CD14-positive monocyte (primary cell): ENCODE measurements around the gene AQP4. TPM values are rescaled to one million over a fixed set of nuclear protein-coding genes. Genes with fewer than 3 reads are reported as not detected.

ENCODE experiments used
- DNase-seq, 3 donors: peaks; one replicate each; pipeline ENCODE4 v3.0.0-alpha.2; 2011 to 2022
- H2AFZ ChIP-seq: 2 replicates; pipeline ENCODE4 v1.6.0; 2012; ENCODE audit warnings: mild to moderate bottlenecking, low read depth, low read length, inconsistent platforms; ENCODE audit not compliant: insufficient read depth, poor library complexity, severe bottlenecking
- H3K27ac ChIP-seq, 2 donors: 1 replicate in 1 of 2; 2 replicates in 1 of 2; pipeline ENCODE4 v1.5.1; 2012 to 2013; ENCODE audit warnings: low read length in 2 of 2, control low read depth in 1 of 2, inconsistent platforms in 1 of 2, low read depth in 1 of 2, mild to moderate bottlenecking in 1 of 2
- H3K27me3 ChIP-seq, 2 donors: one replicate each; pipeline versions ENCODE4 v1.6.0 to v1.6.1; 2011 to 2013; ENCODE audit warnings: low read length in 2 of 2; ENCODE audit not compliant: control insufficient read depth in 2 of 2, insufficient read depth in 2 of 2
- H3K36me3 ChIP-seq, 2 donors: replicated peaks in 1 of 2; 1 replicate in 1 of 2; 2 replicates in 1 of 2; pipeline versions ENCODE4 v1.5.1 to v1.6.1; 2012 to 2013; ENCODE audit warnings: low read length in 2 of 2, control low read depth in 1 of 2, inconsistent platforms in 1 of 2, mild to moderate bottlenecking in 1 of 2; ENCODE audit not compliant: insufficient read depth in 2 of 2, control insufficient read depth in 1 of 2
- H3K4me1 ChIP-seq, 2 donors: 1 replicate in 1 of 2; 2 replicates in 1 of 2; pipeline versions ENCODE4 v1.5.1 to v1.6.1; 2012 to 2013; ENCODE audit warnings: low read length in 2 of 2, control low read depth in 1 of 2, inconsistent platforms in 1 of 2, mild to moderate bottlenecking in 1 of 2, moderate library complexity in 1 of 2; ENCODE audit not compliant: insufficient read depth in 2 of 2, control insufficient read depth in 1 of 2
- H3K4me2 ChIP-seq: replicated peaks from 2 replicates; pipeline ENCODE3; 2012; ENCODE audit warnings: low read length, moderate library complexity, mild to moderate bottlenecking; ENCODE audit not compliant: poor library complexity, severe bottlenecking; ENCODE audit errors: extremely low read depth
- H3K4me3 ChIP-seq, 3 experiments: fragments of 200-600 bp in 1 of 3; sonication (generic) in 1 of 3; replicated peaks in 1 of 3; 1 replicate in 2 of 3; 2 replicates in 1 of 3; pipeline ENCODE4 v1.5.1; 2011 to 2013; ENCODE audit warnings: low read length in 3 of 3, mild to moderate bottlenecking in 3 of 3, control low read depth in 2 of 3, low read depth in 2 of 3, inconsistent platforms in 1 of 3, moderate library complexity in 1 of 3
- H3K79me2 ChIP-seq: 2 replicates; pipeline ENCODE4 v1.6.0; 2012; ENCODE audit warnings: mild to moderate bottlenecking, control low read depth, inconsistent platforms, low read length, moderate library complexity; ENCODE audit not compliant: insufficient read depth
- H3K9ac ChIP-seq: 2 replicates; pipeline ENCODE4 v1.6.0; 2017; ENCODE audit warnings: low read length, mild to moderate bottlenecking; ENCODE audit not compliant: insufficient read depth, poor library complexity, severe bottlenecking
- H3K9me3 ChIP-seq, 2 donors: replicated peaks in 1 of 2; 1 replicate in 1 of 2; 2 replicates in 1 of 2; pipeline versions ENCODE4 v1.5.1 to v1.6.1; 2012 to 2013; ENCODE audit warnings: low read length in 2 of 2, control low read depth in 1 of 2; ENCODE audit not compliant: control insufficient read depth in 1 of 2, insufficient read depth in 1 of 2
- H4K20me1 ChIP-seq: 2 replicates; pipeline ENCODE4 v1.6.0; 2012; ENCODE audit warnings: mild to moderate bottlenecking, low read length, control low read depth, moderate library complexity; ENCODE audit not compliant: insufficient read depth
- H3K27ac Mint-ChIP-seq, 7 donors: one replicate each; pipeline ENCODE4 v1.8.0; 2020; ENCODE audit warnings: mild to moderate bottlenecking in 7 of 7, mixed read lengths in 7 of 7, moderate library complexity in 6 of 7, inconsistent platforms in 2 of 7
- H3K27me3 Mint-ChIP-seq, 3 donors: one replicate each; pipeline ENCODE4 v1.8.0; 2021 to 2022; ENCODE audit warnings: low read depth in 3 of 3, mild to moderate bottlenecking in 3 of 3, mixed read lengths in 3 of 3, moderate library complexity in 3 of 3, inconsistent platforms in 1 of 3
- H3K36me3 Mint-ChIP-seq, 2 donors: one replicate each; pipeline ENCODE4 v1.8.0; 2020; ENCODE audit warnings: mixed read lengths in 2 of 2, inconsistent platforms in 1 of 2, mild to moderate bottlenecking in 1 of 2
- H3K4me1 Mint-ChIP-seq: one replicate; pipeline ENCODE4 v1.8.0; 2020; ENCODE audit warnings: mild to moderate bottlenecking, mixed read lengths
- H3K4me3 Mint-ChIP-seq, 2 donors: one replicate each; pipeline ENCODE4 v1.8.0; 2020; ENCODE audit warnings: mild to moderate bottlenecking in 2 of 2, mixed read lengths in 2 of 2, moderate library complexity in 1 of 2
- H3K9me3 Mint-ChIP-seq, 7 donors: one replicate each; pipeline ENCODE4 v1.8.0; 2020 to 2022; ENCODE audit warnings: mixed read lengths in 7 of 7, mild to moderate bottlenecking in 6 of 7, moderate library complexity in 6 of 7, inconsistent platforms in 2 of 7
- WGBS: methylation state at CpG from one replicate; pipeline ENCODE4 v1.1.5; 2013; ENCODE audit warnings: missing lambda C conversion rate; ENCODE audit not compliant: insufficient coverage; 5-methylcytosine and 5-hydroxymethylcytosine counted together
- intact Hi-C, 2 donors: fragments of 100-400 bp; cut with micrococcal nuclease; formaldehyde crosslinking; loops; one replicate each; pipeline versions ENCODE4 v1.15.0 to v1.15.1; 2023
- polyA plus RNA-seq, 3 donors: library from polyadenylated mRNA; depleted of rRNA in 1 of 3; unstranded in 2 of 3; stranded (reverse) in 1 of 3; fragments of 300-500 nt in 2 of 3; fragments of >200 nt in 1 of 3; fragmentation: Illumina TruSeq in 2 of 3; gene quantifications; 1 replicate in 2 of 3; 2 replicates in 1 of 3; pipeline ENCODE4 v1.2.3, GENCODE V29; 2012 to 2021
- TF ChIP-seq, protein P1 (sequence below): fragments of 200-600 bp; IDR thresholded peaks from one replicate; pipeline ENCODE4 v1.8.0; 2022; ENCODE audit warnings: antibody characterized with exemption, mild to moderate bottlenecking

The AQP4 gene
- polyA plus RNA-seq, 3 donors, result not detected

- H3K36me3 Mint-ChIP-seq, result no peaks in the 10 kb centered on the region
- peaks cover 0 to 3% of the 10 kb centered on the region in 2 donors for H3K9me3 ChIP-seq
- H3K9ac ChIP-seq, result no peak overlapping the region
- no peak overlapping the region for H3K4me3 ChIP-seq
- H3K27me3 Mint-ChIP-seq, result peaks cover 0 to 1% (median 0%) of the 10 kb centered on the region in 3 donors
- peaks cover 2 to 8% (median 4%) of the 10 kb centered on the region in 7 donors for H3K9me3 Mint-ChIP-seq
- no peaks in the 10 kb centered on the region for H4K20me1 ChIP-seq
- no peak overlapping the region for H2AFZ ChIP-seq
- no peaks in the 10 kb centered on the region for H3K79me2 ChIP-seq
- no peak overlapping the region for H3K4me2 ChIP-seq
- intact Hi-C loops, result no loop called here
- H3K4me1 ChIP-seq, result peaks cover 7 to 8% of the 10 kb centered on the region in 2 donors
- H3K27ac ChIP-seq, result no peak overlapping the region
- DNase-seq, result no peak
- H3K27ac Mint-ChIP-seq, result no peak overlapping the region
- TF ChIP-seq, protein P1, sequence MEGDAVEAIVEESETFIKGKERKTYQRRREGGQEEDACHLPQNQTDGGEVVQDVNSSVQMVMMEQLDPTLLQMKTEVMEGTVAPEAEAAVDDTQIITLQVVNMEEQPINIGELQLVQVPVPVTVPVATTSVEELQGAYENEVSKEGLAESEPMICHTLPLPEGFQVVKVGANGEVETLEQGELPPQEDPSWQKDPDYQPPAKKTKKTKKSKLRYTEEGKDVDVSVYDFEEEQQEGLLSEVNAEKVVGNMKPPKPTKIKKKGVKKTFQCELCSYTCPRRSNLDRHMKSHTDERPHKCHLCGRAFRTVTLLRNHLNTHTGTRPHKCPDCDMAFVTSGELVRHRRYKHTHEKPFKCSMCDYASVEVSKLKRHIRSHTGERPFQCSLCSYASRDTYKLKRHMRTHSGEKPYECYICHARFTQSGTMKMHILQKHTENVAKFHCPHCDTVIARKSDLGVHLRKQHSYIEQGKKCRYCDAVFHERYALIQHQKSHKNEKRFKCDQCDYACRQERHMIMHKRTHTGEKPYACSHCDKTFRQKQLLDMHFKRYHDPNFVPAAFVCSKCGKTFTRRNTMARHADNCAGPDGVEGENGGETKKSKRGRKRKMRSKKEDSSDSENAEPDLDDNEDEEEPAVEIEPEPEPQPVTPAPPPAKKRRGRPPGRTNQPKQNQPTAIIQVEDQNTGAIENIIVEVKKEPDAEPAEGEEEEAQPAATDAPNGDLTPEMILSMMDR, result no peak
- no peaks in the 10 kb centered on the region for H3K27me3 ChIP-seq
- no CpG with 5 or more reads among the region's 1 CpG for WGBS
- H3K4me3 Mint-ChIP-seq, result no peak overlapping the region
- H3K36me3 ChIP-seq, result no peaks in the 10 kb centered on the region
- H3K4me1 Mint-ChIP-seq, result peaks cover 19% of the 10 kb centered on the region
Measured at GRCh38 chr18:26806224-26806623, 59.3 kb downstream of the AQP4 start.

DNA sequence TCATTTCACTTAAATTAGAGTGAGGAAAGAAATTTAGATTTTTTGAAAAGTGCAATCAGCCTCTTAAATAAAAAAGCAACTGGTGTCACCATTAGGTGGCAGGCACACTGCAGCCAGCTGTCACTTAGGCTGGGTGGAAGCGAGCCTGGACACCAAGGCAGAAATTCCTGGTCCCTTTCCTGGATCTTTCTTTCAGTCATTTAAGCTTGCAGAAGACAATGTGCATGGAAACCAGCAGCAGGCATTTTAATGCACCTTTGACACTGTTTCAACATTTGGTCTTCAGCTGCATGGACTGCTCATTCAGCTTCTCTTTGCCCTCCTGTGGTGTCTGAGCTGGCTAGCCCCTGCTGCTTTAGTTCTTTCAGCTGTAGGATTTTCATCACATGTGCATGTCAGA, 61.0 kb downstream of the AQP4 start:
- intact Hi-C loops, result no loop called here
- H3K27me3 ChIP-seq, result no peaks in the 10 kb centered on the region
- no peak overlapping the region for H3K4me2 ChIP-seq
- TF ChIP-seq, protein P1, result no peak
- Mint-ChIP-seq H3K9me3 (peaks cover 3 to 11% (median 8%) of the 10 kb centered on the region in 7 donors), H3K4me3 (no peak overlapping the region), H3K36me3 (no peaks in the 10 kb centered on the region), H3K27ac (no peak overlapping the region), H3K4me1 (peaks cover 17% of the 10 kb centered on the region), H3K27me3 (peaks cover 0 to 1% (median 0%) of the 10 kb centered on the region in 3 donors)
- no peak overlapping the region for H2AFZ ChIP-seq
- H3K9me3 ChIP-seq, result peaks cover 0 to 3% of the 10 kb centered on the region in 2 donors
- H3K36me3 ChIP-seq, result no peaks in the 10 kb centered on the region
- peaks cover 4 to 5% of the 10 kb centered on the region in 2 donors for H3K4me1 ChIP-seq
- no peaks in the 10 kb centered on the region for H4K20me1 ChIP-seq
- no peak for DNase-seq
- H3K27ac ChIP-seq, result no peak overlapping the region
- no peak overlapping the region for H3K4me3 ChIP-seq
- WGBS, result 62% methylated on average over 1 of the region's 1 CpG
- H3K79me2 ChIP-seq, result no peaks in the 10 kb centered on the region
- H3K9ac ChIP-seq, result no peak overlapping the region
